Natural killer cell (primary cell): Measurements from ENCODE around the gene HNRNPU. TPM values are rescaled to one million over a fixed set of nuclear protein-coding genes. Genes with fewer than 3 reads are reported as not detected.

Source experiments
- ATAC-seq, 3 donors: fragments of 150-1000 bp in 2 of 3; fragments of 200-7000 bp in 1 of 3; cut with Tn5 transposase; 1 replicate in 1 of 3; 2 replicates in 2 of 3; pipeline ENCODE4 v1.10.0; 2021; ENCODE audit warnings: mild to moderate bottlenecking in 2 of 3, moderate library complexity in 2 of 3
- DNase-seq, 2 donors: peaks; one replicate each; pipeline versions ENCODE4 v3.0.0 to v3.0.0-alpha.2; 2013 to 2021; ENCODE audit warnings: mixed read lengths in 1 of 2
- H3K27ac ChIP-seq: one replicate; pipeline ENCODE4 v1.5.1; 2013; ENCODE audit warnings: mild to moderate bottlenecking, low read length
- H3K27me3 ChIP-seq: one replicate; pipeline ENCODE4 v1.6.1; 2013; ENCODE audit warnings: low read length; ENCODE audit not compliant: control insufficient read depth, insufficient read depth
- H3K36me3 ChIP-seq: one replicate; pipeline ENCODE4 v1.6.1; 2013; ENCODE audit warnings: low read length; ENCODE audit not compliant: control insufficient read depth, insufficient read depth
- H3K4me1 ChIP-seq: one replicate; pipeline ENCODE4 v1.6.1; 2013; ENCODE audit warnings: low read length; ENCODE audit not compliant: control insufficient read depth, insufficient read depth
- H3K4me3 ChIP-seq: one replicate; pipeline ENCODE4 v1.5.1; 2013; ENCODE audit warnings: low read length
- H3K9me3 ChIP-seq: one replicate; pipeline ENCODE4 v1.6.1; 2013; ENCODE audit warnings: low read length; ENCODE audit not compliant: control insufficient read depth, insufficient read depth
- H3K27ac Mint-ChIP-seq, 2 donors: one replicate each; pipeline ENCODE4 v1.8.0; 2022; ENCODE audit warnings: mild to moderate bottlenecking in 2 of 2, mixed read lengths in 2 of 2, moderate library complexity in 1 of 2
- H3K27me3 Mint-ChIP-seq, 2 donors: one replicate each; pipeline ENCODE4 v1.8.0; 2022; ENCODE audit warnings: low read depth in 2 of 2, mixed read lengths in 2 of 2
- H3K36me3 Mint-ChIP-seq: one replicate; pipeline ENCODE4 v1.8.0; 2022; ENCODE audit warnings: mixed read lengths
- H3K4me1 Mint-ChIP-seq, 2 donors: one replicate each; pipeline ENCODE4 v1.8.0; 2022; ENCODE audit warnings: mixed read lengths in 2 of 2
- H3K4me3 Mint-ChIP-seq: one replicate; pipeline ENCODE4 v1.8.0; 2022; ENCODE audit warnings: mild to moderate bottlenecking, moderate library complexity, mixed read lengths
- H3K9me3 Mint-ChIP-seq, 2 donors: one replicate each; pipeline ENCODE4 v1.8.0; 2022; ENCODE audit warnings: mixed read lengths in 2 of 2
- WGBS: methylation state at CpG from one replicate; pipeline ENCODE4 v1.1.7; 2013; ENCODE audit warnings: missing lambda C conversion rate; ENCODE audit not compliant: insufficient coverage; 5-methylcytosine and 5-hydroxymethylcytosine counted together
- intact Hi-C: fragments of 100-400 bp; cut with micrococcal nuclease; formaldehyde crosslinking; loops from one replicate; pipeline ENCODE4 v1.14.2; 2022
- total RNA-seq, 4 donors: library from RNA; stranded (reverse); fragments of 120-200 nt in 1 of 4; gene quantifications; one replicate each; pipeline versions ENCODE4 v1.2.3 to v1.2.4, GENCODE V29; 2013 to 2022
- TF ChIP-seq, protein P1 (sequence below): fragments of 200-600 bp; IDR thresholded peaks from one replicate; pipeline ENCODE4 v1.8.0; 2022; ENCODE audit warnings: antibody characterized with exemption

Gene HNRNPU
- total RNA-seq, 3 donors from 2014 or later (not counting 1 experiment from before 2014, with no cell fraction given) = 467 to 603 (median 504) TPM

DNA sequence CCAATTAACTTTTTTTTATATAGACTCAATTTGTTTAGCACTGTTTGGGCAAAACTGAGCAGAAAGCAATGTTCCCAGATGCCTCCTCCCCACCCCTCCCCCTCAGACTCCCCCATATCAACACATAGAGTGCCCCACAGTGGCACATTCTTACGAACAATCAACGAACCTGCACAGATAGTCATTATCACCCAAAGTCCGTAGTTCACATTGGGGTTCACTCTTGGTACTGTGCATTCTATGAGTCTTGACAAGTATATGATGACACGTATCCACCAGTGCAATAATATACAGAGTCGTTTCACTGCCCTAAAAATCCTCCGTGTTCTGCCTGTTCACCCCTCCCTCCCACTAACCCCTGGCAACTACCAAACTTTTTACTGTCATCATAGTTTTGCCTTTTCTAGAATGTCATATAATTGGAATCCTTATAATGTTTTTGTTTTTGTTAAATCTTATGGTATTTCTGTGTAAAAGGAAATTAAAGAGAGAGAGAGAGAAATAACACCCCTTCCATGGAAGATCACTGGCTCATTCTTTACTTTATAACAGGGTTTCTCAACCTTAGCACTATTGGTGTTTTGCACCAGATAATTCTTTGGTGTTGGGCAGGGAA, 37.2 kb upstream of the HNRNPU start:
- Mint-ChIP-seq H3K36me3 (no peaks in the 10 kb centered on the region), H3K9me3 (no peaks in the 10 kb centered on the region), H3K4me1 (peaks cover 0 to 7% of the 10 kb centered on the region in 2 donors), H3K27ac (no peak overlapping the region), H3K27me3 (no peaks in the 10 kb centered on the region), H3K4me3 (no peak overlapping the region)
- no peak overlapping the region for H3K4me3 ChIP-seq
- WGBS = 93% methylated on average over 6 of the region's 6 CpGs
- no peaks in the 10 kb centered on the region for H3K27me3 ChIP-seq
- H3K36me3 ChIP-seq = no peaks in the 10 kb centered on the region
- intact Hi-C loops = no loop called here
- no peak overlapping the region for H3K27ac ChIP-seq
- H3K9me3 ChIP-seq = no peaks in the 10 kb centered on the region
- H3K4me1 ChIP-seq = no peaks in the 10 kb centered on the region
- ATAC-seq (no peak), DNase-seq (peak in 1 of 2 donors; percentile 17)
- TF ChIP-seq, protein P1, sequence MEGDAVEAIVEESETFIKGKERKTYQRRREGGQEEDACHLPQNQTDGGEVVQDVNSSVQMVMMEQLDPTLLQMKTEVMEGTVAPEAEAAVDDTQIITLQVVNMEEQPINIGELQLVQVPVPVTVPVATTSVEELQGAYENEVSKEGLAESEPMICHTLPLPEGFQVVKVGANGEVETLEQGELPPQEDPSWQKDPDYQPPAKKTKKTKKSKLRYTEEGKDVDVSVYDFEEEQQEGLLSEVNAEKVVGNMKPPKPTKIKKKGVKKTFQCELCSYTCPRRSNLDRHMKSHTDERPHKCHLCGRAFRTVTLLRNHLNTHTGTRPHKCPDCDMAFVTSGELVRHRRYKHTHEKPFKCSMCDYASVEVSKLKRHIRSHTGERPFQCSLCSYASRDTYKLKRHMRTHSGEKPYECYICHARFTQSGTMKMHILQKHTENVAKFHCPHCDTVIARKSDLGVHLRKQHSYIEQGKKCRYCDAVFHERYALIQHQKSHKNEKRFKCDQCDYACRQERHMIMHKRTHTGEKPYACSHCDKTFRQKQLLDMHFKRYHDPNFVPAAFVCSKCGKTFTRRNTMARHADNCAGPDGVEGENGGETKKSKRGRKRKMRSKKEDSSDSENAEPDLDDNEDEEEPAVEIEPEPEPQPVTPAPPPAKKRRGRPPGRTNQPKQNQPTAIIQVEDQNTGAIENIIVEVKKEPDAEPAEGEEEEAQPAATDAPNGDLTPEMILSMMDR = no peak

DNA sequence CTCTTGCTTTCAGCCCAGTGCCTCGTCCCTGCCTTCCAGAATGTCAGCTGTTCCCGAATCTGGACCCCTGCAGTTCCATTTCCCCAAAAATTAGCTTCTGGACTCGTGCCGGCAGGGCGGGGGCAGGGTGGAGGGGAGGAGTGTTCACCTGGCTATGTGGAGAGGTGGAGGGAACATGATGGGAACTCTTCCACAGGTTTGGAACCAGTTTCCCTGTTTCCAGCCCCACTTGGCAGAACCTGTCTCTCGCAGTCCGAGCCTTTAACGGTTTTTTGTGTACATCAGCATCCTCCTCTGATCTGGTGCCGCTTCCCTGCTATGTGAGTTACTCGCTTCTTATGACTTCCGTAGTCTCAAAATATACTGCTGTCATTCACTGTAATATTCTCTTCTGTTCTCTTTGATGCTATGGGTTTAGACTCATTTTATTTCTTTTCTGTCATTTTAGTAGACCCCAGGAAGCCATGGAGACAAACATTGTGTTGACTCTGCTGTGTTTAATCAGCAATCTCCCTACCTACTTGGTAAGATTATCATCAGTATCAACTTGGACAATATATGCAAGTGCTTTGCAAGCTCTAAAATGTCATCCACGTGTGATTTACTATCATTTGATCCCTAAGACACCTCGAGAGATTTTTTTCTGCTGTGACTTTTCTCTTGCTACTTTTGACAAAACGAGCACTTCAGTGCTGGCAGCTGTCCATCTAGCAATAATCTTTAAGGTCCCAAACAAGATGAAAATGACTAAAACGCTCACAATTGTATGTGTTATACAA, 33.3 kb upstream of the HNRNPU start:
- WGBS = 87% methylated on average over 15 of the region's 15 CpGs
- Histone ChIP-seq H3K27ac (no peak overlapping the region), H3K4me3 (no peak overlapping the region), H3K27me3 (no peaks in the 10 kb centered on the region), H3K9me3 (no peaks in the 10 kb centered on the region), H3K36me3 (no peaks in the 10 kb centered on the region), H3K4me1 (no peaks in the 10 kb centered on the region)
- ATAC-seq (no peak), DNase-seq (no peak)
- TF ChIP-seq, protein P1 = no peak
- Mint-ChIP-seq H3K4me1 (peaks cover 0 to 7% of the 10 kb centered on the region in 2 donors), H3K27me3 (no peaks in the 10 kb centered on the region), H3K36me3 (no peaks in the 10 kb centered on the region), H3K4me3 (no peak overlapping the region), H3K27ac (no peak overlapping the region), H3K9me3 (no peaks in the 10 kb centered on the region)
- intact Hi-C loops = no loop called here

DNA sequence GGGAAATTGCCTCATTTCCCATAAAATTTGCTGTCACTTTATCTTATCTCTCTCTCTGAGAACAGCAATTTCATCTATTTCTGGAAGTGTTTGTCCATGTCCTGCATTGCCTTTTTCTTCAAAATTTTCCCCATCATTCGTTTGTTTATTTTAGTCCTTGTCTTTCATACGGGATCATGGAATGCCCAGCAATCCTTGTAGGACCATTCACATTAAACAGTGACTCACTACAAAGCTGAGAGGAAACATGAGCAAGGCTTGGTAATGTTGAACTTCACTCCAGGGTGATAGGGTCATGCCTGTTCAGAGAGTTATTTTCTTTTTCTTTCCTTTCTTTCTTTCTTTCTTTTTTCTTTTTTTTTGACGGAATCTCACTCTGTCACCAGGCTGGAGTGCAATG, 32.2 kb upstream of the HNRNPU start:
- Mint-ChIP-seq H3K9me3 (no peaks in the 10 kb centered on the region), H3K4me3 (no peak overlapping the region), H3K36me3 (no peaks in the 10 kb centered on the region), H3K27me3 (no peaks in the 10 kb centered on the region), H3K27ac (no peak overlapping the region), H3K4me1 (peaks cover 0 to 7% of the 10 kb centered on the region in 2 donors)
- Histone ChIP-seq H3K36me3 (no peaks in the 10 kb centered on the region), H3K27me3 (no peaks in the 10 kb centered on the region), H3K27ac (no peak overlapping the region), H3K4me1 (no peaks in the 10 kb centered on the region), H3K4me3 (no peak overlapping the region), H3K9me3 (no peaks in the 10 kb centered on the region)
- WGBS = 81% methylated on average over 3 of the region's 3 CpGs
- DNase-seq (no peak), ATAC-seq (no peak)
- intact Hi-C loops = no loop called here
- TF ChIP-seq, protein P1 = no peak
